Right lobe of liver (tissue), 6 donors: ENCODE data around the gene LZTS3. TPM values are rescaled to one million over a fixed set of nuclear protein-coding genes. Genes with fewer than 3 reads are reported as not detected.
"Not testable (repeated sequence)": the region's sequence is repeated elsewhere in the genome, so short reads cannot be mapped to it uniquely, and the experiment has no call there.

ENCODE experiments used
- ATAC-seq, 4 donors: fragments of 200-7000 bp; cut with Tn5 transposase; one replicate each; pipeline ENCODE4 v1.9.1; 2020; ENCODE audit warnings: mild to moderate bottlenecking in 4 of 4, moderate library complexity in 4 of 4
- DNase-seq, 3 donors: peaks; one replicate each; pipeline ENCODE4 v3.0.0-alpha.2; 2020
- H3K27ac ChIP-seq, 3 donors: fragments of 200-600 bp; one replicate each; pipeline ENCODE4 v1.8.0; 2022
- H3K27me3 ChIP-seq, 2 donors: fragments of 200-600 bp; one replicate each; pipeline ENCODE4 v1.8.0; 2022
- H3K36me3 ChIP-seq, 4 donors: fragments of 200-600 bp; sonication (generic) in 1 of 4; one replicate each; pipeline versions ENCODE4 v1.5.1 to v1.8.0; 2017 to 2022; ENCODE audit warnings: control low read depth in 1 of 4
- H3K4me1 ChIP-seq, 4 donors: fragments of 200-600 bp; sonication (generic) in 1 of 4; one replicate each; pipeline versions ENCODE4 v1.5.1 to v1.8.0; 2017 to 2022; ENCODE audit warnings: control low read depth in 1 of 4
- H3K4me3 ChIP-seq, 3 donors: fragments of 200-600 bp; one replicate each; pipeline ENCODE4 v1.8.0; 2022
- H3K9me3 ChIP-seq, 4 donors: fragments of 200-600 bp; sonication (generic) in 1 of 4; one replicate each; pipeline versions ENCODE4 v1.5.1 to v1.8.0; 2017 to 2022; ENCODE audit warnings: control low read depth in 1 of 4
- POLR2A ChIP-seq: fragments of 450-650 bp; IDR thresholded peaks from one replicate; pipeline ENCODE4 v1.6.1; 2017; ENCODE audit warnings: antibody characterized with exemption, mild to moderate bottlenecking
- WGBS: methylation state at CpG from one replicate; pipeline ENCODE4 v1.1.6; 2018; ENCODE audit warnings: low coverage, low lambda C conversion rate; ENCODE audit not compliant: insufficient coverage; ENCODE audit errors: missing lambda C conversion rate; 5-methylcytosine and 5-hydroxymethylcytosine counted together
- intact Hi-C, 2 donors: fragments of 100-400 bp; cut with DNase I; formaldehyde crosslinking; loops; one replicate each; pipeline versions ENCODE4 v1.11.2 to v1.14.1; 2022
- total RNA-seq, 6 experiments: library from RNA; depleted of rRNA in 2 of 6; stranded (reverse); fragments of >200 nt in 2 of 6; fragmentation: NEBNext Ultra II Directional in 3 of 6; extraction: Animal tissue kit (Norgen Biotek cat#: 25700) in 3 of 6; gene quantifications; one replicate each; pipeline versions ENCODE4 v1.1.0 to v1.2.4, GENCODE V29; 2016 to 2023
- TF ChIP-seq, protein P1 (sequence below), 4 donors: fragments of 200-600 bp in 3 of 4; fragments of 450-650 bp in 1 of 4; IDR thresholded peaks; one replicate each; pipeline versions ENCODE4 v1.5.1 to v1.8.0; 2016 to 2022; ENCODE audit warnings: antibody characterized with exemption in 4 of 4, mild to moderate bottlenecking in 2 of 4
- donor health status: DM: no; HTN: yes; CAD: no.
- donor health status: DM: no; HTN: no; CAD: no.
- donor health status: DM: no; HTN: no; CAD: no.
- donor health status: DM: no; HTN: yes; CAD: no.
- donor health status: DM: no; HTN: yes; CAD: no.

Gene LZTS3
- total RNA-seq, 6 experiments from 2014 or later: 3.9 to 6.1 (median 4.9) TPM

GRCh38 chr20:3157817-3158216, 15.5 kb downstream of the LZTS3 start:
- ATAC-seq (no peak), DNase-seq (no peak)
- H3K27me3 ChIP-seq: no peaks in the 10 kb centered on the region
- H3K36me3 ChIP-seq: peaks cover 0 to 9% (median 0%) of the 10 kb centered on the region in 4 donors
- peaks cover 0 to 28% (median 11%) of the 10 kb centered on the region in 4 donors for H3K4me1 ChIP-seq
- WGBS: 76% methylated on average over 10 of the region's 11 CpGs
- no peaks in the 10 kb centered on the region for H3K9me3 ChIP-seq
- TF ChIP-seq, protein P1, sequence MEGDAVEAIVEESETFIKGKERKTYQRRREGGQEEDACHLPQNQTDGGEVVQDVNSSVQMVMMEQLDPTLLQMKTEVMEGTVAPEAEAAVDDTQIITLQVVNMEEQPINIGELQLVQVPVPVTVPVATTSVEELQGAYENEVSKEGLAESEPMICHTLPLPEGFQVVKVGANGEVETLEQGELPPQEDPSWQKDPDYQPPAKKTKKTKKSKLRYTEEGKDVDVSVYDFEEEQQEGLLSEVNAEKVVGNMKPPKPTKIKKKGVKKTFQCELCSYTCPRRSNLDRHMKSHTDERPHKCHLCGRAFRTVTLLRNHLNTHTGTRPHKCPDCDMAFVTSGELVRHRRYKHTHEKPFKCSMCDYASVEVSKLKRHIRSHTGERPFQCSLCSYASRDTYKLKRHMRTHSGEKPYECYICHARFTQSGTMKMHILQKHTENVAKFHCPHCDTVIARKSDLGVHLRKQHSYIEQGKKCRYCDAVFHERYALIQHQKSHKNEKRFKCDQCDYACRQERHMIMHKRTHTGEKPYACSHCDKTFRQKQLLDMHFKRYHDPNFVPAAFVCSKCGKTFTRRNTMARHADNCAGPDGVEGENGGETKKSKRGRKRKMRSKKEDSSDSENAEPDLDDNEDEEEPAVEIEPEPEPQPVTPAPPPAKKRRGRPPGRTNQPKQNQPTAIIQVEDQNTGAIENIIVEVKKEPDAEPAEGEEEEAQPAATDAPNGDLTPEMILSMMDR (IDR thresholded peaks at IDR 0.05): no peak
- TF ChIP-seq POLR2A: no peak
- no peak overlapping the region for H3K4me3 ChIP-seq
- intact Hi-C loops: no loop called here
- no peak overlapping the region for H3K27ac ChIP-seq

DNA sequence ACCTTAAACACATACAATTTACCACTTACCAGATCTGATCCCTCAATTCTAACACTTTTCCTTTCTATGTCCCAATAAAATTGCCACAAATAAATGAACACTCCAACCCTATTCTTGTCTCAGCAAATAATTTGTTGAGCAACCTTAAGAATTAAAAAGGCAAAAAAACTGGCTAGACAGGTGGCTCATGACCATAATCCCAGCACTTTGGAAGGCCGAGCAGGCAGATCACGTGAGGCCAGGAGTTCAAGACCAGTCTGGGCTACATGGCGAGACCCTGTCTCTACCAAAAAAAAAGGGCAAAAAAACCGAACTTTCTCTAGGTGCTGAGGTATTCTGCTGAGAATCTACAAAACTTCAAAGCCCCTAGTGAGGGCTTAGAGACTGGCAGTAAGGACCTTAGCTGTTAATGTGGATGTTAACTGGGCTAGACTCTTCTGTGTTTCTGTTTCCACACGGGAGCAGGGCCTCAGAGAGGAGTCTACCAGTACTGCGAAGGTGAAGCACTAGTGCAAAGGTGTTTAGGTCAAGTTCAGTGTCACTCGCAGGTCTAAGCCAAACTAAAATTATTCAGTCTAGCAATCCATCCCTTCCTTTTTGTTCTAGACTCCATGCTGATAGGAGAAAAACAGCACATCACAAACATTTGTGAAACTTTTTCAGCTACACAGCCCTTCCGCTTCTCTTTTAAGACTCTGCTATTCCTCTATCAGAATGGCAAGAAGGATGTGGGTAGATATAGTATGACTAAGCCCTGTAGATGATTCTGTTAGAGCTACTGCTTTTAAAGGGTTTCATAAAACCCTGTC, 16.3 kb downstream of the LZTS3 start:
- DNase-seq (no peak), ATAC-seq (no peak)
- WGBS: 52% methylated on average over 7 of the region's 8 CpGs
- no peak for TF ChIP-seq POLR2A
- TF ChIP-seq, protein P1 (IDR thresholded peaks at IDR 0.05): no peak
- H3K9me3 ChIP-seq: no peaks in the 10 kb centered on the region
- peaks cover 0 to 28% (median 11%) of the 10 kb centered on the region in 4 donors for H3K4me1 ChIP-seq
- no peak overlapping the region for H3K27ac ChIP-seq
- no peak overlapping the region for H3K4me3 ChIP-seq
- H3K27me3 ChIP-seq: no peaks in the 10 kb centered on the region
- peaks cover 0 to 9% (median 0%) of the 10 kb centered on the region in 4 donors for H3K36me3 ChIP-seq
- intact Hi-C loops: no loop called here

- 88% methylated on average over 6 of the region's 10 CpGs for WGBS
- H3K27ac ChIP-seq, H3K4me3 ChIP-seq, H3K9me3 ChIP-seq, H3K4me1 ChIP-seq, ATAC-seq, DNase-seq, intact Hi-C loops, H3K27me3 ChIP-seq: not testable (repeated sequence)
- H3K36me3 ChIP-seq: peaks cover 0 to 31% (median 10%) of the 10 kb centered on the region in 4 donors
Observed at GRCh38 chr20:3152057-3152644, 21.2 kb downstream of the LZTS3 start.

GRCh38 chr20:3150908-3151307, 22.4 kb downstream of the LZTS3 start:
- peaks cover 0 to 39% (median 10%) of the 10 kb centered on the region in 4 donors for H3K36me3 ChIP-seq
- H3K4me3 ChIP-seq: no peak overlapping the region
- no peaks in the 10 kb centered on the region for H3K9me3 ChIP-seq
- no peaks in the 10 kb centered on the region for H3K4me1 ChIP-seq
- TF ChIP-seq POLR2A: no peak
- TF ChIP-seq, protein P1 (IDR thresholded peaks at IDR 0.05): no peak
- no peak for DNase-seq
- no peak overlapping the region for H3K27ac ChIP-seq
- ATAC-seq: no peak
- H3K27me3 ChIP-seq: no peaks in the 10 kb centered on the region
- intact Hi-C loops: no loop called here

- no peaks in the 10 kb centered on the region for H3K9me3 ChIP-seq
- intact Hi-C loops: no loop called here
- no peak for TF ChIP-seq POLR2A
- TF ChIP-seq, protein P1 (IDR thresholded peaks at IDR 0.05): no peak
- DNase-seq (no peak), ATAC-seq (no peak)
- H3K4me1 ChIP-seq: no peaks in the 10 kb centered on the region
- no peak overlapping the region for H3K4me3 ChIP-seq
- H3K27me3 ChIP-seq: no peaks in the 10 kb centered on the region
- WGBS: 76% methylated on average over 7 of the region's 10 CpGs
- H3K36me3 ChIP-seq: peaks cover 0 to 30% (median 10%) of the 10 kb centered on the region in 4 donors
- H3K27ac ChIP-seq: no peak overlapping the region
Observed at GRCh38 chr20:3146732-3147341, 26.5 kb downstream of the LZTS3 start.
